Measurements from ENCODE around the gene TNS3. TPM values are rescaled to one million over a fixed set of nuclear protein-coding genes. Genes with fewer than 3 reads are reported as not detected.
"Not testable (repeated sequence)": the region's sequence is repeated elsewhere in the genome, so short reads cannot be mapped to it uniquely, and the experiment has no call there.

The TNS3 gene
- total RNA-seq, 4 donors from 2014 or later = 6.6 to 16.0 (median 9.6) TPM

DNA sequence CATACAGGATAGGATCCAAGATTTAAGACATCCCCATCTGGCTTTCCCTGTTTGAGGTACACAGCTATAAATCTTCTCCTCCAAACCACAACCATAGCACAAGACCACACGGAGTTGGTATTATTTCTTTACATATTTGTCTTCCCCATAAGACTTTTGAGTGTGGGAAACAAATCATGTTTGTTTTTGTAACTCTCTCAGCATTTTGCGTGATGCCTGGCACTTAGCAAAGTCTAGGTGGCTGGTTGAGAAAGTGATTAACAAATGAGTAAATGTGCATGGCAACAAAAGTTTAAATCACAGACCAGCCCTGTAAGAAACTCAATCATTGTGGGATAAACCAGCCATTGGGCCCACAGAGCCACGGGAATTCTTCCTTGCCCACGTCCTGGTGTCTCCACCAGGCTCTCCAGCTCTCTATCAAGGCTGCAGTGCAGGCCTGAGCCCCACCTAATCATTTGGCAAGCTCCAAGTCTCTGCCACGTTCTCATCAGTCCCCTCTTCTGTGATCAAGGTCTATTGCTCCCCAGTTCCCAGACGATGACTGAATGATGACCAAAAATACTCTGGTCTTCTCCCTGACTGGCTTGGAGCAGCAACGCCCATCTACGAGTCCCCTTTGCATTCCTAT lies 317.8 kb downstream of the TNS3 start:
- Histone ChIP-seq H3K27me3 (no peaks in the 10 kb centered on the region), H3K27ac (no peak overlapping the region), H3K4me3 (no peak overlapping the region), H3K4me1 (peaks cover 0 to 9% (median 0%) of the 10 kb centered on the region in 3 donors), H3K9me3 (no peaks in the 10 kb centered on the region), H3K36me3 (no peaks in the 10 kb centered on the region)
- TF ChIP-seq, protein P1, sequence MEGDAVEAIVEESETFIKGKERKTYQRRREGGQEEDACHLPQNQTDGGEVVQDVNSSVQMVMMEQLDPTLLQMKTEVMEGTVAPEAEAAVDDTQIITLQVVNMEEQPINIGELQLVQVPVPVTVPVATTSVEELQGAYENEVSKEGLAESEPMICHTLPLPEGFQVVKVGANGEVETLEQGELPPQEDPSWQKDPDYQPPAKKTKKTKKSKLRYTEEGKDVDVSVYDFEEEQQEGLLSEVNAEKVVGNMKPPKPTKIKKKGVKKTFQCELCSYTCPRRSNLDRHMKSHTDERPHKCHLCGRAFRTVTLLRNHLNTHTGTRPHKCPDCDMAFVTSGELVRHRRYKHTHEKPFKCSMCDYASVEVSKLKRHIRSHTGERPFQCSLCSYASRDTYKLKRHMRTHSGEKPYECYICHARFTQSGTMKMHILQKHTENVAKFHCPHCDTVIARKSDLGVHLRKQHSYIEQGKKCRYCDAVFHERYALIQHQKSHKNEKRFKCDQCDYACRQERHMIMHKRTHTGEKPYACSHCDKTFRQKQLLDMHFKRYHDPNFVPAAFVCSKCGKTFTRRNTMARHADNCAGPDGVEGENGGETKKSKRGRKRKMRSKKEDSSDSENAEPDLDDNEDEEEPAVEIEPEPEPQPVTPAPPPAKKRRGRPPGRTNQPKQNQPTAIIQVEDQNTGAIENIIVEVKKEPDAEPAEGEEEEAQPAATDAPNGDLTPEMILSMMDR (IDR thresholded peaks at IDR 0.05) = no peak
- TF ChIP-seq POLR2A (IDR thresholded peaks at IDR 0.05) = no peak
- intact Hi-C loops (cut with DNase I) = loop anchor here (10.0 kb wide), 1 partner anchor 171 kb away; no protein-coding TSS in a partner anchor
- 67 to 78% methylated on average over 7 to 8 of the region's 8 CpGs for WGBS, 2 donors
- no peak for DNase-seq

- DNase-seq = no peak
- Histone ChIP-seq H3K36me3 (no peaks in the 10 kb centered on the region), H3K27ac (no peak overlapping the region), H3K4me1 (peaks cover 0 to 9% (median 0%) of the 10 kb centered on the region in 3 donors), H3K27me3 (no peaks in the 10 kb centered on the region), H3K4me3 (no peak overlapping the region), H3K9me3 (no peaks in the 10 kb centered on the region)
- WGBS, 2 donors = 82 to 83% methylated on average over 2 to 3 of the region's 3 CpGs
- TF ChIP-seq, protein P1 (IDR thresholded peaks at IDR 0.05) = no peak
- TF ChIP-seq POLR2A (IDR thresholded peaks at IDR 0.05) = no peak
- intact Hi-C loops (cut with DNase I) = loop anchor here (10.0 kb wide), 1 partner anchor 172 kb away; no protein-coding TSS in a partner anchor
Observed at GRCh38 chr7:47262881-47263280, 319.0 kb downstream of the TNS3 start.

- not testable (repeated sequence) for H3K27me3 ChIP-seq, DNase-seq, H3K36me3 ChIP-seq, H3K27ac ChIP-seq, H3K4me1 ChIP-seq, H3K4me3 ChIP-seq, H3K9me3 ChIP-seq
- intact Hi-C loops (cut with DNase I) = loop anchor here (10.0 kb wide), 1 partner anchor 173 kb away; no protein-coding TSS in a partner anchor
- 89 to 90% methylated on average over 11 of the region's 11 CpGs for WGBS, 2 donors
Observed at GRCh38 chr7:47262160-47262559, 319.8 kb downstream of the TNS3 start.

DNA sequence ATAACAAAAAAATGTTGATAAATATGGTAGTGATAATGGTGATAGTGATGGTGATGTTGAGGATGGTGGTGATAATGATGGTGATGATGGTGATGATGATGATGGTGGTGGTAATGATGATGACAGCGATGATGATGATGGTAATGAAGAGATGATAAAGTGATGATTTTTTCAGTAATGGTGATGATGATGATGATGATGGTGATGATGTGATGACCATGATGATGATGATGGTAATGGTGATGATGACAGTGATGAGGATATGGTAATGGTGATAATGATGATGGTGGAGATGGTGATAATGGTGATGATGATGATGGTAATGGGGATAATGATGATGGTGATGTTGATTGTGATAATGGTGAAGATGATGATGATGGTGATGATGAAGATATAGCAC lies 321.6 kb downstream of the TNS3 start:
- H3K27ac ChIP-seq = no peak overlapping the region
- no peaks in the 10 kb centered on the region for H3K27me3 ChIP-seq
- intact Hi-C loops (cut with DNase I) = loop anchor here (10.0 kb wide), 1 partner anchor 175 kb away; no protein-coding TSS in a partner anchor
- H3K4me1 ChIP-seq = peaks cover 0 to 3% (median 0%) of the 10 kb centered on the region in 3 donors
- no peaks in the 10 kb centered on the region for H3K36me3 ChIP-seq
- no peak for DNase-seq
- TF ChIP-seq, protein P1 (IDR thresholded peaks at IDR 0.05) = no peak
- TF ChIP-seq POLR2A (IDR thresholded peaks at IDR 0.05) = no peak
- no peak overlapping the region for H3K4me3 ChIP-seq
- H3K9me3 ChIP-seq = no peaks in the 10 kb centered on the region
- 90 to 96% methylated on average over 1 of the region's 1 CpG for whole genome bisulfite sequencing, 2 donors

DNA sequence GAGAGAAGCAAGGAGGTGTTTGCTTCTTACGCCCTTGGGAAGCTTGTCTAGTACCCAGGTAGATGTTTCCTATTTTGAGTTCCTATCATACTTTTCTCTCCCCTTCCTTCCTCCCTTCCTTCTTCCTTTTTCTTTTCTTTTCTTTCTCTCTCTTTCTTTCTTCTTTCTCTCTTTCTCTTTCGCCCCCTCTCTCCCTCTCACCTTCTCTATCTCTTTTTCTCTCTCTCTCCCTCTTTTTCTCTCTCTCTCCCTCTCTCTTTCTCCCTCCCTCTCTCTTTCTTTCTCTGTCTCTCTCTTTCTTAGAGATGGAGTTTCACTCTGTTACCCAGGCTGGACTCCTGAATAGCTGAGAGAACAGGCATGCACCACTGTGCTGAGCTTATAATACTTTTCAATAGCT lies 322.2 kb downstream of the TNS3 start:
- H3K27ac ChIP-seq = no peak overlapping the region
- intact Hi-C loops (cut with DNase I) = loop anchor here (10.0 kb wide), 2 partner anchors 175 to 1345 kb away; no protein-coding TSS in a partner anchor

More for the DNA sequence above, 322.2 kb downstream of the TNS3 start:
- no peak for DNase-seq
- TF ChIP-seq, protein P1 (IDR thresholded peaks at IDR 0.05) = no peak
- TF ChIP-seq POLR2A (IDR thresholded peaks at IDR 0.05) = no peak
- Histone ChIP-seq H3K4me3 (no peak overlapping the region), H3K36me3 (no peaks in the 10 kb centered on the region), H3K9me3 (no peaks in the 10 kb centered on the region), H3K27me3 (no peaks in the 10 kb centered on the region), H3K4me1 (peaks cover 0 to 9% (median 3%) of the 10 kb centered on the region in 3 donors)
- 82 to 83% methylated on average over 2 of the region's 2 CpGs for WGBS, 2 donors
